Measurements from ENCODE around the gene KLKB1.

The KLKB1 gene

DNA sequence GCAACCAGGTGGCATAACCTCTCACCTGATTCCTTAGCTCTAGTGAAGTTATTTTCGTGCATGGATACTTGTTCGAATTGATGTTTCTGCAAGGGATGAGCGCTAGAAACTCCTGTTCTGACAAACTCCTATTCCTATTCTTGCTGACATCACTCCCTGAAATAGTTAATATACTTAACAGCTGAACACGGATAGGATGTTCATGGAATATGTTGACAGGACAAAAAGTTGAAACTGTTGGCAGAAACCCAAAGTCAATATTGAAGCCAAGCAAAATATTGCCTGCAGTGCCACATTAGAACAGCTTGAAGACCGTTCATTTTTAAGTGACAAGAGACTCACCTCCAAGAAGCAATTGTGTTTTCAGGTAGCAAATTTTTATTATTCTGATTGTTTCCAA, at the start of gene KLKB1:
TSS of gene KLKB1 (plus strand) at position 287 of the 400 bp plus-strand sequence. CDS start 689 bp downstream, outside the sequence.
- DNase-seq = no peak

DNA sequence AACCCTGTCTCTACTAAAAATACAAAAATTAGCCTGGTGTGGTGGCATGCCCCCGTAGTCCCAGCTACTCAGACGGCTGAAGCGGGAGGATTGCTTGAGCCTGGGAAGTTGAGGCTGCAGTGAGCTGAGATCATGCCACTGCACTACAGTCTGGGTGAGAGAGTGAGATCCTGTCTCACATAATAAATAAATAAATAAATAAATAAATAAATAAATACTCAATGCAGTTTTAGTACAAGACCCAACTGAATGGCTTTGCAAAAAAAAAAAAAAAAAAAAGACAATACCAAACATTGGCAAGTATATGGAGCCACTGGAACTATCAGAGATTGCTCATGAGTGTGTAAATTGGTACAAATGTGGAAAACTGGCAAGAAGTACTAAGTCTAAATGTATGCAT, 39.2 kb upstream of the KLKB1 start:
- DNase-seq = no peak

DNA sequence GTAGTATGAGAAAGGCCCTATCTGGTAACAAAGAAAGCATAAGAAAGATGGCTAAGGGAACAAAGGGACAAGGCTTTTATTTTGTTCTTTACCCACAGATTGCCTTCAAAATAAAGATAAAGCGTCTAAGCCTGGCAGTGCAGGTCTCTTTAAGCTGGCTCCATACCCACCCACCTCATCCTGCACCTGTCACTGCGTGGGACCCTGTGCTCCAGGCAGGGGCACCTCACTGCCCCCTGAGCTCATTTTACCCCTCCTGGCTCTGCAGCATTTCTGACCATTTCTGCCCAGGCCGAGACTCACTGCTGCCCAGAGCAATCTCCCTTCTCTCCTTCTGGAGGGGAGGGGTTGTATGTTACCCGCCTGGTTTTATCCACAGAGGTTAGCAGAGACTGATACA, 37.7 kb upstream of the KLKB1 start:
- DNase-seq = no peak

DNA sequence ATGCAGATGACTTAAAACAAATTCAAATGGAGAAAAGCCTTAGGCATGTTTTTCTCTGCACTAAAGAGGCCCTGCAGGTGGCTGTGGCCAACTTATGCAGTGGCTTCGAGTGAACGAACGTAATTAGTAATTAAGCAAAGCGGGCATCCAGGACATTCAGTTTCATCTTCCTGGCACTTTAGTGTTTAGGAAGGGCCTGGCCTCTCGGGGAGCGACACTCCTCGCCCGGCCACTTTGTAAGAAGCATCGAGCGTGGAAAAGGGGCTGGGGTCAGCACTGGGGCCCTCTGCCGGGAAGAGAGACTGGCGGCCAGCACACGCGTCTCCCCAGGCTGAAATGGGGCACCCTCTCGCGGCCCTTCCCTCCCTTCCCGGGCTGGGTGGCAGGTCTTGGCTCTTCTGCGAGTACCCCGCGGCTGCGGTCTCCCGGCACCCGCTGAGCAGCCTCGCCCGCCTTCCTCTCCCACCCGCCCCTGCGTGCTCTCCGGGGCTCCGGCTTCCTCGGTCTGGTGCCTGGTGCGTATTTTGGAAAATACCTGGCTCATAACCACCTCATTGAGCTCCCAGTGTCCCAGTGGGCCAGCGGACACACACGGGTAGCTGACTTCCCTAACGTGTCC, 36.6 kb upstream of the KLKB1 start:
- DNase-seq = peak in 1 of 2 donors; percentile 68

DNA sequence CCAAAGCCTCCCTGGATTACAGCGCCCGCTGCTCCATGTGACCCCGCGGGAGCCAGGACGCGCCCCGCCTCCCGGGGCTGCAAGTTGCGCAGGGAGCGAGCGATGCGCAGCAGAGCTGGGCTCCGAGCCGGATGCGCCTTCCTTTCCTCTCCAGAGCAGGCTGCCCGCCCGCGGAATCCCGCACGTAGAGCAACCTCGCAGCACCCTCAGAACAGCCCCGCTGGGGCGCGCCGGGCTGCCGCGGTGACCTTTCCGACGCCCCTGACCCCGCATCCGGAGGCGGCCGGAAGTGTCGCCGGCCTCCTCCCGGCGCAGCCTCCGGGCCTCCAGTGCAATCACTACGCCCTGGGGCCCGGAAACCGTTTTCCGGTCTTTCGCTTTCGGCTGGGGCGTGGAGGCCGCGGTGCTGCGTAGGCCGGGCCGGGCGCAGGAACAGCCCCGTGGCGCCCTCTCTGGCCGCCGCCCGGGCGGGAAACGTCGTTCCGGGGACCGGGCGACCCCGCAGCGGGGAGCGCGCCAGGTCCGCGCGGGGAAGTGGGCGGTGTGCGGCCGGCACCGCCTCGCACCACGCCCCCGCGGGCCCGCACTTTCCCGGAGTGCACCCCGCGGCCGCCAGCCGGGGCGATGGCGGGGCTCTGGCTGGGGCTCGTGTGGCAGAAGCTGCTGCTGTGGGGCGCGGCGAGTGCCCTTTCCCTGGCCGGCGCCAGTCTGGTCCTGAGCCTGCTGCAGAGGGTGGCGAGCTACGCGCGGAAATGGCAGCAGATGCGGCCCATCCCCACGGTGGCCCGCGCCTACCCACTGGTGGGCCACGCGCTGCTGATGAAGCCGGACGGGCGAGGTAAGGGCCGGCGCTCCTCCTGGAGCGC, 35.9 kb upstream of the KLKB1 start, which contains the start of gene CYP4V2:
TSS of gene CYP4V2 (plus strand) at position 368 of the 866 bp plus-strand sequence. CDS start at position 625, 257 bp downstream.
- DNase-seq = peak; percentile 89 to 91

DNA sequence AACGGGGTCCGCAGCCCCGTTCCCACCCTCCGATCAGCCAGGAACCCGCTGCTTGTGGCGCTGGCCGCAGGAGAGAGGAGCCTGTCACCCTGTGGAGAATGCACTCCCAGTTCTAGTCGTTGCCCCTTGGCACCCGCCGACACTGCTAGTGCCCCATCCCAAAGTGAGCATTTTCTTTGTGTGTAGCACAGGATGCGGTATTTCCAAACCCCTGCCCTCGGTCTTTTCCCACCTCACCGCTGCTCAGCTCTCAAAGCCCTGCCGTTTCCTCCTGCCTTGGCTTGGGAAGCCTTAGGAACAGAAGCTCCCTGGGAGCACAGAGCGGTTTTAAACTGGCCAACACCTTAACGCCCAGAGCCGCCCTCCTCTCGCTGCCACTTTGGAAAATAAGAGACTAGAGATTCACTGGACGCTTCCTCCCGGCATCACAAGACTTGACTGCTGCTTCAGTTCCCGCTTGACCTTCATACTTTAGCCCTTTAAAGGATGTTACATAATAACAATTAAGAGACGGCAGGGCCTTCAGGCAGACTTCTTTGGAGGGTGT, 35.2 kb upstream of the KLKB1 start:
- peak; percentile 51 to 68 for DNase-seq

DNA sequence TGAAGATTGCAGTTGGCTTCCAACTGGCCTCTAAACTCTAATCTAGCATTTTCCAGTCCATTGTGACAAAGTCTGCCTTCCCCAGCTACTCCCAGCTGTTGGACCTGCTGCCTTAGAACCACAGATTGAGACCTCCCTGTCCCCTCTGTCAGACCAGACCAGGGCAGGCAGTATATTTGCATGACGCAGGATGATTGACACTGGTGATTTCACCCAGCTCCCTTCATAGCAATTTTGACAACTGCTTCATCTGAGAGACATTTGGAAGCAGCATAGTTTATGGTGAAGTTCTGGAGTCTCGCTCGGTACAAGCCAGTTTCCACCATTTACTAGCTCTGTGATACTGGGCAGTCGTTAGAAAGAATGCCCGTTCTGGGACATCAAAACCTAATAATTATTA, 33.5 kb upstream of the KLKB1 start:
- no peak for DNase-seq

DNA sequence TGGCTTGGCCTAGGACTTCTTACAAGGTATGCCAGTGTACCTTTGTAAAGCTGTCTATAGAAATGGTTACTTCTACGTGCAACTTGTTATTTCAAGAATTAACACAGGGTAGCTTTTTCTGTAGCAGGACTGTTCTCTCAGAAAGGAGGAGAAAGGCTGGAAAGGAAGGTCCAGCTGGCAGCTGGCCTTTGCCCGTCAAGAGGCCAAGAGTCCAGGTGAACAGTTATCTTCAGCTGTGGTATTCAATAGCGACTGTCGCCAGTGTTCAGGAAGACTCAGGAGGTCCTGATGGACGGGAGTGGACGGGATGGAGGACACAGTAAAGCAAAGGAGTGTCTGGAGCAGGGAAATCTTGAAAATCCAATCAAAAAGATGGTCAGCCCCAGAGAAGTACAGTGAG, 31.2 kb upstream of the KLKB1 start:
- DNase-seq = no peak

DNA sequence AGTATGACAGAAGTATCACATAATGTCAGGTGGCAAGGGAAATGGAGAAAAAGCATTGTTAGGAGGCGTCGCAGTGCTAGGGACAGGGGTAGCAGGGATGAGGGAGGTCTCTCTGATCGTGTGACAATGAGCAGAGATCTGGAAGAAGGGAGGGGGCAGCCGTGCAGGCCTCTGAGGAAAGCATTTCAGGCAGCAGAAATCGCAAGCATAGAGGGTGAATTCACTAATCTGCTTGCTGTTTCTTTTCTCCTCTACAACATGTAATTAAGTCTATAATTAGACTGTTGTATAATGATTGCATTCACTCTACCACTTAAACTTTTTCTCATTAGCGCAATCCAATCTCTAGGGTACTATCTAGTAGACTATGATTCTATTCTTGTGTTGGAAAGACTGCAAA, 26.8 kb upstream of the KLKB1 start:
- DNase-seq = no peak

DNA sequence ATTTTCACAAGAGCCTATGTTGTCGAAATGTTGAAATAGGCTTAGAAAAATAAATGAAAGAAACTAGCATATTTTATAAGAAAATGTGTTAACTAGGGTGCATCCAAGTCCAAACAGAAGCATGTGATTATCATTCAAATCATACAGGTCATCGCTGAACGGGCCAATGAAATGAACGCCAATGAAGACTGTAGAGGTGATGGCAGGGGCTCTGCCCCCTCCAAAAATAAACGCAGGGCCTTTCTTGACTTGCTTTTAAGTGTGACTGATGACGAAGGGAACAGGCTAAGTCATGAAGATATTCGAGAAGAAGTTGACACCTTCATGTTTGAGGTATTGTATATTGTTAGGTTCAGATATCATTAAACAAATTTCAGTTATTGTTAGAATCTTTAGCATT, 26.3 kb upstream of the KLKB1 start:
- no peak for DNase-seq

DNA sequence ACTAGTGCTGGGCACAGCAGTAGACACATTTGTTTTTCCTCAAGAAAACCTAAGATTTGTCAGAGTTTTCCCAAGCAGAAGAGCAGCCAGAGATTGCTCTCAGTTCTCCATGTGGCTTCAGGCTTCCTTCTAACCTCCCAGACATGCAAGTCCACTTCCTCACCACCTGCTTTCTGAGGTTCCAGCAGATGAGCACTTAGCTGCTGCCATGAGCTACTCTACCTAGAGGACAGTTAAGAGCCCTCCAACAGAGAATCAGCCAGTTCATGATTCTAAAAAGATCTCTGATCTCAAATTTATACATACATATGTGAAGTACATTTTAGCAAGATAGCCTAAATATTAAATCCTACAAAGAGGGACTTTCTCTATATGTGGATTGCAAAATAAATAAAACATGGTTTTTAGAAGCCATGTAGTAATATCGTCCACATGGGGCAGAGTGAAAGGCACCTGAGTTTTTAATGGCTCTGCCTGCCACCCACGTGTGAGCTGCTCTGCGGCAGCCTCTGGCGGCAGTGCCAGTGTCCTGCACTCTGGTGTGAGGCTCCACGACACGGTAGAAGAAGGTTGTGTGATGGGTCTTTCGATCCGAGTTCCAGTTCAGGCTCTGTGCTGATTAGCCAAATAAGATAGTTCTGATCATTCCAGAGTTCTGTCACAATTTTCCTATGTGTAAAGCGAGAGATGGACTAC, 25.6 kb upstream of the KLKB1 start:
- DNase-seq = no peak

DNA sequence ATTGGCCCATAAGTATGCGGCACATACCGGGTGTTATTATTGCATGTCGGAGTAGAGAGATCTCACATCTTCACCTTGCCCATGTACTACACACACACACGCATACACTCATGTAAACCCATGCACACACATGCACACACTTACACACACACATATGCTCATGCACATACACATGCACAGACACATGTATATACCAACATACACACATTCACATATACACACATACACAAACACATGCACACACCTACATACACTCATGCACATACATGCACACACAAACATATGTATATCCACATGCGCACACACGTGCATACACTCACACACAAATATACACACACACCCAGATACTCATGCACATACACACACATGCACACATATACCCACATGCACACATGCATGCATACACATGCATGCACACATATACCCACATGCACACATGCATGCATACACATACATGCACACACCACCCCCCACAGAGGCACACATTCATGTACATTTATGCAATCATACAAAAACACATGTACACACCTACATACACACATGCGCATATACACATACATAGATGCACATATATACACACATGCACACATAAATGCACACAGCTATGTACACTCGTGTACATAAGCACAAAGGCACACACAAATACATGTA, 24.7 kb upstream of the KLKB1 start:
- no peak for DNase-seq

DNA sequence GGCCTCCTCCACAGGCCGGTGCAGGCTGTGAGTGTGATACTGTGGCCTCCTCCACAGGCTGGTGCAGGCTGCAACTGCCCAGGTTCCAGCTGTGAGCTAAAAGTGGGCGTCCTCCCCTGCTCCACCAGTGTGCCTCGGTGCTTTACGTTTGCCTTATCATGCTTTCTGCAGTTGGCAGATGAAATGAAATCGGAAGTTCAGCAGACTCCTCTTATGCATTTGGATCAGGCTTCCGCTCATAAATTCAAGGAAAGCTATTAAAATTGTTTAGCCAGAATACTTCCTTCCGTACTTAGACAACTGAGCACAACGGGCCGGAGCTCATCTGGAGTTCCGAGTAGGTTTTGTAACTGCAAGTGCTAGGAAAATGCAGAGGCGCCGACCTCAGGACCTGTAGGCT, 23.9 kb upstream of the KLKB1 start:
- DNase-seq = no peak

DNA sequence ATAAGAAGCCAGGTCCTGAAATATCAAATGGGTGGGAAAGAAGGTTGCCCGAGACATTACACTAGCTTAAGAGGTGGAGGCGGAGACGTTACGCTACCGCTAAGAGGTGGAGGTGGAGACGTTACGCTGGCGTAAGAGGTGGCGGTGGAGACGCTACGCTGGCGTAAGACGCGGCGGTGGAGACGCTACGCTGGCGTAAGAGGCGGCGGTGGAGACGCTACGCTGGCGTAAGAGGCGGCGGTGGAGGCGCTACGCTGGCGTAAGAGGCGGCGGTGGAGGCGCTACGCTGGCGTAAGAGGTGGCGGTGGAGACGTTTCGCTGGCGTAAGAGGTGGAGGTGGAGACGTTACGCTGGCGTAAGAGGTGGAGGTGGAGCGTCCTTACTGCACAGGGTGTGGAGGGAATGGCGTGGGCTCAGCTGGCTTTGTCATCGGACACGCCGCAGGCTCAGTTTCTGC, 23.2 kb upstream of the KLKB1 start:
- DNase-seq = no peak

DNA sequence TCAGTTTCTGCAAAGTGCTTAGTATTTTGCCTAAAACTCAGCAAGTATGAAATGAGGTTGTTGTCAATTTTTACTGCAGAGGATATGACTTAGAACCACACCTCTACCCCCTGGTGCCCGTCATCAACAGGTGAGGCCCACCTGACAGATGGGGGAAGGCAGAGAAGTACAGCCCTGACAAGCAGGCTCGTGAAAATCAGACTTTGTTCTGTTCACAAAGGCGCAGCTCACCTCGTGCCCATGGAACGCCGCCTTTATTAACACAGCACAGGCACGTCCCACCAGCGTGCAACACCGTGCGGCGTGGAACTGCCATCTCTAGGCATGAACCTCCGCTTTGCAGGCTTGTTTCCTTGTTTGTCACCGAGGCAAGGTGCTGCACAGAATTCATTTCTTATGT, 22.6 kb upstream of the KLKB1 start:
- no peak for DNase-seq

DNA sequence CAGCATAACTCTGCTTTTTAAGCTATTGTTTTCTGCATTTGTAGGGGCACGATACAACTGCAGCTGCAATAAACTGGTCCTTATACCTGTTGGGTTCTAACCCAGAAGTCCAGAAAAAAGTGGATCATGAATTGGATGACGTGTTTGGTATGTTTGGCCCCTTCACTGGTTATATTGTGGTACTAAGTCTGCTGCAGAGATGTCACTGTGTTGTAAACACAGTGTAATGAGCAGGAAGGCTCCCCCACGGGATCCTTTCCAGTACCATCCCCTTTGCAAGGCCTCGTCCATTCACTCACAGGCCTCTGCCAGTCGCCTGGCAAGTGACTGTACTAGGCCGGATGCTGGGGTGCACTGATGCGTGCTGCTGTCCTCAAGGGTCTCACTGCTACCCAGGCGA, 22.2 kb upstream of the KLKB1 start:
- no peak for DNase-seq

DNA sequence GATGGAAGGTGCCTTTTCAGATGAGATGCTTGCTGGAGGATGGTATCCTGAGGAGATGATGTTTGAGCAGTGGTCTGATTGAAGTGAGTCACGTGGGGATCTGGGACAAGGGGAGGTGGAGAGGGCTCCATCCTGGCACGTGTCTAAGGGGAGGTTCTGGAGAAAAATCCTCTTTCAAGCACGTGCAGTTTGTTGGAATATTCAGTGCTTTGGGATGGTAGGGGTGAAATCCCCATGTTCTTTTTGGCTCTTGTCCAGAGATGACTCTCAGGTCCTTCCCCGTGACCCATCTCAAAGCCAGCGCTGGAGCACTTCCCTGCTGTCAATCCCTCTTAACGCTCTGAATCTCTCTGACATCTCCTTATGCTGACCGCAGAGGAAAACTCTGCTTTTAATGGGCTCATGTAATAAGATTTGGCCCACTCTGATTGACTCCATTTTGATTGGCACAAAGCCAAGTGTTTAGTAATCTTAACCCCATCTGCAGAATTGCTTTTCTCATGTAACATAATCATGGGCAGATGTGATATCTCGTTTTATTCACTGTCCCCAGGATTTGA, 10.8 kb upstream of the KLKB1 start:
- no peak for DNase-seq

DNA sequence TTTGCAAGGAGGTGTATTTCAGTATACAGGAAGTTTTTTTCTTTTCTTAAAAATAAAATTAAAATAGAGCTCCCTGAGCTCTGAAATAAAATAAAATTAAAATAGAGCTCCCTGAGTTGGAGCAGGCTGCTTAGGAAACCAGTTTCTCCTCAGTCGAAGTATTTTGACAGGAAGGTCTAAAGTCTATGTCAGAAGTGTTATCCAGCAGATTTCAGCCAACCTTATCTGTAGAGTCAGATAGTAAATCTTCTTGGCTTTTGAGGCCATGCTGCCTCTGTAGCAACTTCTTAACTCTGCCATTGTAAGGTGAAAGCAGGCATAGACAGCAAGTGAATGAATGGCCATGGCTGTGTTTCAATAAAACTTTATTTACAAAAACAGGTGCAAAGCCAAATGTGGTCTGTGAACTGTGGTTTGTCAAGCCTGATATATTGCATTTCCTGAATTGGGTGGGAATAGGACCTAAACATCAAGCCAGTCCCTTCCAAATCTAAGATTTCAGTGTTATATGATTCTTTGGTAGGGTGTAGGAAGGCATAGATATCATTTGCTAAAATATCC, 9.5 kb upstream of the KLKB1 start:
- DNase-seq = no peak

DNA sequence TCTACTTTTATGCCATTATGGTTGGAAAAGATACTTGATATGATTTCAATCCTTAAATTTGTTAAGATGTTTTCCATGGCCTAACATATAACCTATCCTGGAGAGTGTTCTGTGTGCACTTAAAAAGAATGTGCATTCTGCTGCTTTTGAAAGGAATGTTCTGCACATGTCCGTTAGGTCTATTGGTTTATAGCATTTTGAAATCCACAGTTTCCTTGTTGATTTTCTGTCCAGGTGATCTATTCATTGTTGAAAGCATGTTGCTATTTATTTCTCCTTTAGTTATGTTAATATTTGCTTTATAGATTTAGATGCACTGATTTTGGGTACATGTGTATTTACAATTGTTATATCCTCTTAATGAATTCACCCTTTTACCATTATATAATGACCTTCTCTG, 5.7 kb upstream of the KLKB1 start:
- DNase-seq = no peak

DNA sequence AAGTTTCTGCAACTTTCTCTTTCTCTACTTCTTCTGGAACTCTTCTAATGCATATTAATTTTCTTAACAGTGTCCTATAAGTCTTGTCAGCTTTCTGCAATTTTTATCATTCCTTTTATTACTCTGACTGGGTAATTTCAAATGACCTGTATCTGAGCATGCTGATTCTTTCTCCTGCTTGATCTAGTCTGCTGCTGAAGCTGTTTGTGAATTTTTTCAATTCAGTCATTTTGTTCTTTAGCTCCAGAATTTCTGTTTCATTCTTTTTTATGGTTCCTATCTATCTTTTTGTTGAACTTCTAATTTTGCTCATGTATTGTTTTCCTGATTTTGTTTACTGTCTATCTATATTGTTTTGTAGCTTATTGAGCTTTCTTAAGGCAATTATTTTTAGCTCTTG, 1.5 kb upstream of the KLKB1 start:
- no peak for DNase-seq

DNA sequence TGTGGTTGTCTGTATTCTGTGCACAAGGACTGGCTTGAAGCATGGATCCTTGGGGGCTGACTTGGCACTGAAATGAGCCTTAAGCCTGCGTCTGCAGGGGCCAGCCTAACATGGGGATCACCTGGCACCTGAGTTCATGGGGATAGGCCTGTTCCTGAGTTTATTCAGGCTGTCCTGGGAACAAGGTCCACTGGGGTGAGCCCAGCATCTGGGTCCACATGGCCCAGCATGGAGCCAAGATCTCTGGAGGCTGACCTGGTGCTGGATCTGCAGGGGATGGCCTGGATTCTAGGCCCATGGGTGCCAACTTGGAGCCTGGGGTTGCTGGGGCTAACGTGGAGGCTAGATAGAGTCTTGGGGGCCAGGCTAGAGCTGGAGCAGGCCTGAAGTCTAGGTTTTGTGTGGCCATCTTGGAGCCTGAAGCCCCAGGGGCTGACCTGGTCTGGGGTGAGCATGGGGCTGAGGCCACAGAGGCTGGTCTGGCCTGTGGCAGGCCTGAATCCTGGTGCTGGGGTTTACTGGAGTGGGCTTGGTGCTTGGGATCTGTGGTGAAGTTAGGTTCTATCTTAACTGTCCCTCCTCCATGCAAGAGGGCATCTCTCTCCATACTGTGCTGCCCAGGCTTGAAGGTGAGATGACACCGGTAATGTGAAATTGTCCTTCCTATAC, 652 bp upstream of the KLKB1 start:
- DNase-seq = no peak
